GM21825 (cell line): ENCODE results near the gene SRD5A1.

Experiments used
- ATAC-seq: cut with Tn5 transposase; IDR thresholded peaks from one replicate; pipeline ENCODE4 v1.9.1; 2021; ENCODE audit warnings: mild to moderate bottlenecking, moderate library complexity; ENCODE audit not compliant: unreplicated experiment

SRD5A1 gene

DNA sequence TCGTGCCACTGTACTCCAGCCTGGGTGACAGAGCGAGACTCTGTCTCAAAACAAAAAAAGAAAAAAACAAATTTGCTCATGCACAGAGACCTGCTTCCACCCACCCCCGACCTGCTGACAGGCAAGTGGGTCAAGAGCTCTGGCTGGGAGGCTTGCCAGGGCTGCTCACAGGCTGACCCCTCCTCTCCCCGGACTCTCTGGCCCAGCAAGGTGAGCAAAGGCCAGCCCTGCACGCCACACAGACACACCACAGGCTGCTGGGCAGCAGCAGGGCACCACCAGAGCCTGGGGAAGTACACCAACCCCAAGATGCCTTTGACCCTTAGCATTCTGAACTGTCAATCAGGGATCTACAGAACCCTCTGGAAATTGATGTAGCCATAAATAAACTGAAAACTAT is 29.6 kb upstream of the SRD5A1 start:
- ATAC-seq: no peak

DNA sequence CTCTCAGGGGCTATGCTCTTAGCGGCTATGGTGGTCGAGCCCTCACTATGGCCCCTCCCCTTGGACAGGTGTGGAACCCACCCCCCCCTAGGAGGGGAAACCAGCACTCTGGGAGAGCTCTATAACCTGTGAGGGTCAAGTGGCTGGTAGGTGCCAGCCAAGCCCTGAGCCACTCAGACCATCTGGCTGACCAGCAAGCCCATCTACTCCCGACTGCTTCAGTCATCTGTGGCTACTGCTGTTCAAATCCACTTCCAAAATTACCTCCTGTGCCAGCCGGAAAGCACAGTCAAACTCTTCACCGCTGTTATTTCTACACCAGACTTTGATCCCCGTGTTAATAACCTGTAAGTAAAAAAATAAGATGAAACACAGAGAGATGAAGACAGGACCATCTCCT is 28.9 kb upstream of the SRD5A1 start:
- no peak for ATAC-seq

DNA sequence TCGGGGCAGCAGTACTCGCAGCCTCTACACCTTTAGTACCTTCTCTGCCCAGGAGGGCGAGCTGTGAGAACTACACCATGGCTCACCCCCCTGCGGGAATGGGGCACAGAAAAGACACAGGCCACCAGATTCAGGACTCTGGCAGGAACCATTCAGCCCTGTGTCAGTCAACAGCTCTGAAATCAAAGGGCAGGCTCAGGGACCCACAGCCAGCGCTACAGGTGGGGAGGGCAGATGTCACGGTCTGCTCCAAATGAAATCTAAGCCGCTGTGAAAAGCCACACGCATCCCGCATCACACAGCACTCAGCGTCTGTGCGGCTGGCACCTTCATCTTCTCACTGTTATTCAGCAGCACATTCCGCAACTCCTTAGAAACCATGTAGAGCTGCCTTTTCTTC is 28.3 kb upstream of the SRD5A1 start:
- no peak for ATAC-seq

DNA sequence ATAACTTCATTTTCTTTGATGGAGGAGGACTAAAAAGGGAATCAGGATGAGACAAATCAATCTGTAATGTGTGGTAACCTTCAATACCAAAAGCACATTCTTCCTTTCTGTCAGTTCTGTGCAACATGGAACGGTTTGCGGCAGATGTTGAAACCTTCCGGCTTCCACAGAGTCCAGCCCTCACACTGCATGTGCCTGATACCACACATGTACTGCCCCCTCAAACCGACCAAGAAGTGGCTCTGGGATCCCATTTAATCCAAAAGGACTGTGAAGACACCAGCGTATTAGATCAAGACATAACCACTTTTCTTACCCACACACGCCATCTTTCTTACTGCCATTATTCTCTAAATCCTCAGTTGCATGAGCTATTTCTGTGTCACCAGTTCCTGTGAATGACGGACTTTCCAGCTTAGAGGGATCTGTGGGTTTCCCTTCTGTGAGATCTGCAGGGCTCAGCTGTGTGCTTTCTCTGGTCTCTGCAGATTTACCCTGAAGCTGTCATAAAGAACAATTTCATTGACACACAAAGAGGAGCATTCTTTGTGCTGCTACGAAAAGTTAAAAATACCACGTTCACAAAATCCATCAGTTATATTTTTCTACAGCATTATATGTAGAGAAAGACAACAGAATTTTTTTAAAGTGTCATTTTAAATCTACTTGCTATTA is 26.2 kb upstream of the SRD5A1 start:
- no peak for ATAC-seq

DNA sequence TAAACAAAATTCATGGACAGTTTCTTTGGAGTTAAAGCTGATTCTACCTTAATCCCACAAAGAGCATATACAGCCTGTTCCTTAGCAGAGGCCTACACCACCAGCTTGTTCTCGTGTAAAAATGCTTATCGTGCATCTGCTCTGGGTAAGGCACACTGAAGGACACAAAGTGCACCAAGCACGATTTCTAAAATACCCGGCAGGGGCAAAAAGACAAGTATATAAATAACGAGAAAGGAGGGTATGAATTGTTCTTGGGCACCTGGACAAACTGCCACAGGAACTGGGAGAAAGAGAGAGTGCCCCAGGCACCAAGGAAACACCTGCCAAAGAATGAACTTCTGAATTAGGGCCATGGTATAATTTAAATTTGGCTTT is 25.7 kb upstream of the SRD5A1 start:
- ATAC-seq: no peak

DNA sequence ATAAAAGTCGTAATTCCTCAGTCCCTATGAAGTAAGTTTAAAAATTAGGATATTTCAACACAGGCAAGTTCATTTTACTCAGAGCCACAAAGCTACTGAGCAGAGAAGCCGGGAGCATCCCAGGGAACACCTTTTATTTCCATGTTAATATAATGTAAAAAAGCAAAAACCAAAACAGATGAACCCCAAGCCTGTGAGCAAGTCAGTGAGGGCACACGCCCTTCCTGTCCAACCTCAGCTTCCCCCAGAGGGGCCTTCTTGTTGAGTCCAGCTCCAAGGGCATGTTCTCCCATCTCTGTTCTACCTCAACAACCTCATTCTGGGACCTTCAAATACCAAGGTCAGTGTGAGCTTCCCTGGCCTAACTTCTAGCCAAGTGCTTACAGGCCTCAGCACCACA is 25.2 kb upstream of the SRD5A1 start:
- no peak for ATAC-seq

DNA sequence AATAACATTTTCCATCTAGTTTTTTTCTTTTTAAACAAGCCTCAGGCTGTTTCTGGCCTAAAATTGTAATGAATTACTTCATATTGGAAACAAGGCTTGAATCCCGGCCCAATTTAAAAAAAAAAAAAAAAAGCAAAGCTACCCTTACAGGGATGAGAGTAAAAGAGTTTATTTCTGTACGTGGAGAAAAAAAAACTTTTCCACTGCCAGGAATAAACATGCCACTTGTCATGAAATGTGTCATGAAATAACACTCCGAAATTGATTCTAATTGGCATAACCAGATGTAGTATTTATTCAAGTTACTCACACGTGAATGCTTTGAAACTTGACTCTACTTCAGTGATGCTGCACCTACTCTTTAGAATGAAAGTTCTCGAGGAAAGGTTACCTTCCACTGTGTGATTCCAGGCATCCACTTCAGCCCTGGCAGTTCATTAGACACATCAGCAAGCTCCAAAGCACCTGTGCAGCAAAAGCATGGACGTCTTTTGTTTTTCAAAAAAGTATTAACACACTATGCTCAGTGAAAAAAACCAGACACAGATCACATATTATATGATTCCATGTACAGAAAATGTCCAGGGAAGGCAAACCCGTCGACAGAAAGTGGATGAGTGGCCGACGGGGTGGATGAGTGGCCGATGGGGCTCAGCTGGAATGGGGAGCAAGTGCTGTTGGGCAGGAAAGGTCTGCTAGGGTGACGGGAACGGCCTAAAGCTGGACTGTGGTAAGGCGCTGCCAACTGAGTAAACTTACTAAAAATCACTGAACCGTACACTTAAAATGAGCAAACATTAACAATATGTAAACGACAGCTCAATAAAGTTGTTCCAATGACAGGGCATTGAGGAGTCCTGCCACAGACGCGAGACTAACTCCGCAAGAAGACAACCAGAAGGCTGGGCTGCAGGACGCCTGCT is 21.6 kb upstream of the SRD5A1 start:
- no peak for ATAC-seq

DNA sequence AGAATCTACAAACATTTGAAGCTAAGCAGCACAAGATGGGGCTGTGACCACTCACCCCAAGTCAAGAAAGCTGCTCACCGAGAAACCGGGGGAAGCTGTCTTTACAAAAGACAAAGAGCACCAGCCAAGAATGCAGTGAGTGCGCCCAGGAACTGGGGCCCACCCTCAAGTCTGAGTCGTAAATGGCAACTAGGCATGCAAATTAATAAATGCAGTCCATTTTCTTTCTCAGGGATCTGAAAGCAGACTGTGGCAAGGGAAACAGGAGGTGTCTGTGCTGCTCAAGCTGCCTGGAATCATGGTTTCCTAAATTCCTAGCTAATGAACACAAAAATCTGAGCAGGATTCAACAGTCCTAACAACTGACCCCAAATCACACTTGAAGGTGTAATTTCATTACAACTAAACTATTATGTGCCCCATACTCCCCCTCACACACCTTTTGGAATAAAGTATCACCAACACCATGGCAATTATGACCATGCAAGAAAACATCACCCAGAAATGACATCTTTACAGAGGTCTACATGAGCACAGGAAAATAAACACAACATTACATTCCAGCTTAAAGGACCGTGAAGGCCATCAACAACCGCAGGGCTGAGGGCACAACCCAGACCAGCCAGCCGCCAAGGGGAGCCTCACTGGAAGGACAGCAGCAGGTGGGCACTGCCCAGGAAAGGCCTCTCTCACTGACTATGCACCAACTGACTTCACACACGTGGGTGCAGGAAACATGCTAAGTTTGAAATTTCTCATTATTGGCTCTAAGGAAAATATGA is 18.0 kb upstream of the SRD5A1 start:
- ATAC-seq: no peak

DNA sequence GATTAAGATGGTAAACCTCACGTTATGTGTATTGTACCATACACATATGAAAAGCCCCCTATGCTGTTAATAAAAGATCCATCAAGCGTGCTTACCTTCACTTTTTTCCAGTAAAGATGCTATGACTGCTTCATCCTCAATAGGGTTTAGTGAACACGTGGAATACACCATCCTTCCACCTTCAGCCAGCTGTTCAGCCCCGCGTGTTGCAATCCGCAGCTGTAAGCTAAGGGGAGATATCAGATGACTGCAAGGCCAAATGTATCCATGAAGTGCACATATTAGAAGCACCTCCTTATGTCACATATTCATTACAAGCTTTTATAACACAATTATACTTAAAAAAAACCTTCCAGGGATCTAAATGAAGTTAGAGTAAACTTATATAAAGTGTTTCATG is 16.6 kb upstream of the SRD5A1 start:
- ATAC-seq: no peak

DNA sequence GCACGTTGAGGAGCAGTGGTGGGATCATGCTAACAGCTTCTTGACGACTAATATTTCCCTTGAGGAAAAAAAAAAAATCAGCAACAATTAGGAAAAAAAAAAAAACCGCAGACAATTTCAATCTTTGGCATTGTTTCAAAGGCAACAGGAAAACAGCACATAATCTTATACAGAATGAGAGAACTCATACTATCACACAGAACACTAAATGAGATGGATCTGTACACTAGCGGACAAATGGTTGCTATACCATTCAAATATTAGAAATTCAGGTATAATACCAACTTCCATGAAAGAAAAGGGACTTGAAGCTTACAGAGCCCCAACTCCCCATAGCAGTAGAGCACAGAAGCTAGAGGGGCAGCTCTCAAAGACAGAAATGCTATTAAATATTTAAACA is 10.0 kb upstream of the SRD5A1 start:
- ATAC-seq: no peak

DNA sequence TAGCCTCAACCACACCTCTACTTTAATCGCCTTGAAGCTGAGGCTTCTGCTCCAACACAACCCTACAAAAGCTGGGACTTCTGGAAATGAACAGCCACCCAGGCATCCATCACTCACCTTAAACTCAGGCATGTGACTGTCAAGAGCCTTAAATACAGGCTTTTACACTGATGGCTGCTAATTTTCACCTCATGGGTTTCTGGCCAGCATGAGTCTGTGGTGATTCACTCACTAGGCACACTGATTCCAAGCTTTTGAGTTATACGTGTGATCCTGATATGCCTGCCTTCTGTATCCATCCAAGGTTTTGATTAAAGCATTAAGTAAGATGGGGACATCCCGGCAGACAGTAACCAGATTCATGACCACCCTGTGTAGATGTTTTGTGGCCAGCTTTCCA is 9.3 kb upstream of the SRD5A1 start:
- ATAC-seq: no peak

DNA sequence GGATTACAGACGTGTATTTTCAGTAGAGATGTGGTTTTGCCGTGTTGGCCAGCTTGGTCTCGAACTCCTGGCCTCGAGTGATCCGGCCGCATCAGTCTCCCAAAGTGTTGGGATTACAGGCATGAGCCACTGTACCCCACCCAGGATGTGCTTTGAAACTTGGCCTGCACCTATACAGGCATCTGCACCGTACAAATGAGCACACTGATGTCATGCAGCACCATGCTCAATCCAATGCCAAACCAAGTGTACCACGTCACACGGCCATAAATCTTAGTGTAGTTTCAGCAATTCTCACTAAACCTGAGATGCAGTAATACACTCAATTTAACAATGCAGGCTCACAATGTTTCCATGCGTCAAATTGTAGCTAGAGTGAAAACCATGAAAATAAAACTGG is 6.7 kb upstream of the SRD5A1 start:
- ATAC-seq: no peak

DNA sequence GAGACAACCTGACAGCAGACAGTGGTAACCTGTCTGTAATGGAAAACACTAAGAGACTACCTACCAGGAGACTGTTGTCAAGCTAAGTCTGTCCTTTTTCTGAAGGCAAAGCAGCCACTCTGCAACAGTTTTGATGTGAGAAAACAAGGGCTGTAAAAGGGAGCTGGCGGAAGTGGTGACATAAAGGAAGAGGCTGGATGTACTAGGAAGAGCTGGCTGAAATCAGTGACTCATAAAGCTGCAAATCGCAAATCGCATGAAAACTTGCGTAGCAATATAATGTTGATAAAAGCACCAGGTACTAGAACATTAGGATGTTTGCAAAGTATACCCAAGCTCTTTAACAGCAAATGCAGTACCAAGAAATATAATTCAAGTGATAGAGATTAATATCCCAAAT is 1.8 kb upstream of the SRD5A1 start:
- ATAC-seq: no peak

DNA sequence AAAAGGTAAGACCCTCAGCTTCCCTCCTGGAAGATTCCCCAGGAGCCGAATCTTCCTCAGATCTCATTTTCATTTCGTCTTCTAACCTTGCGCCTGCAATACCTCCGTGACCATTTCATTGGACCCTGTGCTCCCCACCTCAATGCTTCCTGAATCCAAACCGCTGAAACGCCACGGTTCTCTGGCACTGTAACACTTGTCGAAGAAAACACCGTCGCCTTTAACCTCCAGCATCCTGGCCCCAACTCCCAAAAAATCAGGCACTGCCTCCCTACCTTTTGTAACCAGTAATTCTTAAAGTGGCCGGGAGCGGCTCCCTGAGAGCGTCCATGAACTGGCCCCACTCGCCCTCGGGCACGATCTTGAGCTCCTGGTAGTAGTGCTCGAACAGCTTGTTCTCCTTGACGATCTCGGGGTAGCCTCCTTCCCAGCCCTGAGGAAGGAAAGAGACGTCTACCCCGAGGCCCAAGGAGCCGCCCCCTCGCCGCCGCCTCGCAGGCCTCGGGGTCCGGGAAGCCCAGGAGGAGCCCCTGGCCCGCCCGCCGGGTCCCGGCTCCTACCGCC is 834 bp upstream of the SRD5A1 start:
- peak; percentile 4 for ATAC-seq

DNA sequence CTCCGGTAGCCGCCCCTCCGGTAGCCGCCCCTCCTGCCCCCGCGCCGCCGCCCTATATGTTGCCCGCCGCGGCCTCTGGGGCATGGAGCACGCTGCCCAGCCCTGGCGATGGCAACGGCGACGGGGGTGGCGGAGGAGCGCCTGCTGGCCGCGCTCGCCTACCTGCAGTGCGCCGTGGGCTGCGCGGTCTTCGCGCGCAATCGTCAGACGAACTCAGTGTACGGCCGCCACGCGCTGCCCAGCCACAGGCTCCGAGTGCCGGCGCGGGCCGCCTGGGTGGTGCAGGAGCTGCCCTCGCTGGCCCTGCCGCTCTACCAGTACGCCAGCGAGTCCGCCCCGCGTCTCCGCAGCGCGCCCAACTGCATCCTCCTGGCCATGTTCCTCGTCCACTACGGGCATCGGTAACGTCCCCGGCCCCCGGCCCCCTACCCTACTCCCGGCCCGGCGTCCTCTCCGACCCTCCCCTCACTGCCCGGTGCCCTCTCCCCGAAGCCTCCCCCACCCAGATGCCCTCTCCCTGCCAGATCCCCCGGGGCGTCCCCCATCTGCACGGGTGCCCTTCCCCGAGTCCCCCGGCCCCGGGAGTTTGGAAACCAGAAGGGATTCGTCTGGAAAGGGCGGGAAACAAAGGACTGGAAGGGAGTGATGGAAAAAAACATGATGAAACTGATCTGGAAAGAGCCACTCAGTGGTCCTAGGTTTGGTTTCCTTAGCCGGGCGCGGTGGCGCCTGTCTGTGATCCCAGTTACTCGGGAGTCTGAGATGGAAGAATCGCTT is 417 bp downstream of the SRD5A1 start:
- ATAC-seq: peak; percentile 44

DNA sequence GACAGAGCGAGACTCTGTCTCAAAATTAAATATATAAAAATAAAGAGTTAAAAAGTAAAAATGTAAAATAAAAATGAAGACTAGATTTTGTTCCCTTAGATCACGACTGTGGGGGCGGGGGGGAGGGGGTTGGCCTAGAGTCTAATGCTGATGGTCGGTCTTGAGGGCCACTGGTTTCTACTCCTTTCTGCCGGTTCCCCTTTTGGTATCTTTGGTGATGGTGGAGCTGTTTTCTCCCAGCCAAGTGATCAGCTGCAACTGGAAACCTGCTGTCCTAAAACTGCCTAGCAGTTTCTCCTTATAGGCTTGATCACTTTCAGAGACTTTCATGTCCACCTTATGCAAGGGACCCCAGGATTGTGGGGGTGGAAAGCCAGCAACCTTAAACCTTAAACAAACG is 1.1 kb downstream of the SRD5A1 start:
- ATAC-seq: no peak

DNA sequence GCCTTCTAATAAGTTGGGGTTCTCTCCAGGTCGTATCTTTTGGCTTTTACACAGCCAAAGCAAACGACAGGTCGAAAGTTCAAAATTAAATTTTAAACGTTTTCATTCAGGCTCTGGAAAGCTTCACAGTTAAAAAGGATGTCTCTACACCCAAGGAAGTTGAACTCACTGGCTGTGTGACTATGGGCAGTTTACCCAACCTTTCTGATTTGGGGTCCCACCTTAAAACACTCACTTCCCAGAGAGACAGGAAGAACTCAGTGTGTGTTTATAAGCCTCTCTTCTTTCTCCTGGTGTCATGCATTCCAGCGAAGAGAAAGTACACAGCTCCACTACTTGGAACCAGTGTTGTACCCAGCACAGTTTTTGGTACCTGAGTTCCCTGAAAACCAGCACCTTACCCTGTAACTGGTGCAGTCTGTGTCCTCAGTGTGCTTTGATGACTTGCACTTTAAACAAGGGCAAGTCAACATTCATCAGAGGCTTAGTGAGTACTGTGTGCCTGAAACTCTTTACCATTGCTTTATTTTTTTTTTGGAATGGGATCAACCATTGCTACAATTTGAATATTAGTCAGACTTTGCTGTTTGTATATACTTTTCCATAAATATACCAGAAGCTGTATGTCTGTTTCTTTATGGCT is 1.7 kb downstream of the SRD5A1 start:
- ATAC-seq: no peak

DNA sequence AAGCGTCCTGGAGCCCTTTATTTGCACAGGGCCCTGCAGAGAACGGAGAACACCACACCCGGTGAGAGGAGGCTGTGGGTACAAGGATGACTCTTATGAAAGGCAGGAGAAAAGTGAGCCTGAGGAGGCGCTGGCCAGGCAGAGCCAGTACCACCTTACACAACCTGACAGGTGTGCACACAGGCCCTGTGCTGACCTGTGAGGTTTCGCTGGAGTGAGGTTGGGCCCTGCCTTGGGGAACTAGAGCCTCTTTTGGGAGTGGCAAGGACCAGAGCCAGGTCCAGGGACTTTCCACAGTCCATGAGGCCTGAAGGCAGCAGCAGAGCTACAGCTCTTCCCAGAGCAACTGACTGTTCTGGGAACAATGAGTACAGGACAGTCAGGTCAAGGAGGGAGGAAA is 3.1 kb downstream of the SRD5A1 start:
- ATAC-seq: no peak

DNA sequence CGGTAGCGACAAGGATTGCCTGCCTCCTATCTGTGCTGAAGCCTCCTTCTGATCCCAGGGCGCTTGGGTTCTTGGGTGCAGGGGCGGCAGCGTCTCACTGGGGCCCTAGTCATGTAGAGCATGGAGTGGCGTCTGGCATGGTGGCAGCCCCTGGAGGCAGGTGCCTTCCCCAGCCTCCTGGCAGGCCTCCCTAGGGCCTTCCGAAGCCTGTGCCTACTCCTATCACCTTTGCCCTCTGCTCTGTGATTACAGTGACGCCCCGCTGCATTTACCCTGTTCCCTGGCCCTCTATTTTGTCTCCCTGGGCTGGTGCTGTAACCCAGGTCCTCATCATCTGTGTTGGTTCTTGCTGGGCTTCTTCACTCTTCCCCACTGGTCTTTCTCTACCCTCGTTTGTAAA is 3.8 kb downstream of the SRD5A1 start:
- ATAC-seq: no peak

DNA sequence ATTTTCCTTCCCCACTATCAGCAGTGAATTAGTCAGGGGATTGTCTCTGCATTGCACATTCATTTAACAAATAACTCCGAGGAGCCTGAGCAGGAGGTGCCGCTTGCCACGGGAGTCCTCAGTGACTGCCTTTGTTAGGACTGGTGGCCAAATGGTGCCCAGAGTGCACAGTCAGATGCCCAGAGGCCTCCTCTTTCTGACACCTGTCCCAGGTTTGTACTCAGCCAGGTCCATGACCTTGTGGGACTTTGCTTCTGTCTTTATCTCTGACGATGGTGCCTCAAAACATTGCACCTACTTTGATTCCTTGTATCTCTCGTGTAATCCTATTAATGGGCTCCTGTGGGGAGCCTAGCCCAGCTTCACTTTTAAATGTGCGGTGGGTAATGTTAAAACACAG is 4.3 kb downstream of the SRD5A1 start:
- ATAC-seq: no peak
